Mucosa of rectum (tissue), 2 donors: Measurements from ENCODE around the gene ZFP28.
A peak's percentile ranks its signal among the peaks of the same experiment; 100 is the strongest.

Experiments used
- H3K27ac ChIP-seq, 2 donors: one replicate each; pipeline ENCODE4 v1.7.0; 2013; ENCODE audit warnings: inconsistent platforms in 2 of 2, low read depth in 2 of 2, low read length in 2 of 2
- H3K27me3 ChIP-seq, 2 donors: one replicate each; pipeline ENCODE4 v1.7.0; 2013; ENCODE audit warnings: low read length in 2 of 2; ENCODE audit not compliant: control insufficient read depth in 2 of 2, insufficient read depth in 2 of 2
- H3K36me3 ChIP-seq, 2 donors: one replicate each; pipeline ENCODE4 v1.7.0; 2013; ENCODE audit warnings: low read length in 2 of 2; ENCODE audit not compliant: control insufficient read depth in 2 of 2, insufficient read depth in 2 of 2
- H3K4me1 ChIP-seq, 2 donors: one replicate each; pipeline ENCODE4 v1.7.0; 2013; ENCODE audit warnings: low read length in 2 of 2, mild to moderate bottlenecking in 1 of 2; ENCODE audit not compliant: control insufficient read depth in 2 of 2, insufficient read depth in 2 of 2
- H3K4me3 ChIP-seq, 2 donors: one replicate each; pipeline ENCODE4 v1.7.0; 2013; ENCODE audit warnings: low read length in 2 of 2
- H3K9ac ChIP-seq, 2 donors: one replicate each; pipeline ENCODE4 v1.7.0; 2013; ENCODE audit warnings: low read length in 2 of 2, low read depth in 1 of 2, mild to moderate bottlenecking in 1 of 2
- H3K9me3 ChIP-seq, 2 donors: one replicate each; pipeline ENCODE4 v1.7.0; 2013; ENCODE audit warnings: low read length in 2 of 2; ENCODE audit not compliant: control insufficient read depth in 2 of 2
- donor health status: healthy.
- donor health status: Normal muscosa, but diverticular disease.

Gene ZFP28

GRCh38 chr19:56547535-56547934, 8.8 kb downstream of the ZFP28 start:
- Histone ChIP-seq H3K36me3 (peaks cover 24 to 33% of the 10 kb centered on the region in 2 donors), H3K9me3 (peaks cover 57 to 63% of the 10 kb centered on the region in 2 donors)

GRCh38 chr19:56554272-56554869, 15.6 kb downstream of the ZFP28 start:
- no peaks in the 10 kb centered on the region for H3K27me3 ChIP-seq
- H3K4me1 ChIP-seq: no peaks in the 10 kb centered on the region
- peaks cover 56 to 70% of the 10 kb centered on the region in 2 donors for H3K9me3 ChIP-seq
- no peak overlapping the region for H3K27ac ChIP-seq
- peaks cover 28 to 33% of the 10 kb centered on the region in 2 donors for H3K36me3 ChIP-seq
- H3K9ac ChIP-seq: no peak overlapping the region
- H3K4me3 ChIP-seq: peak overlapping the region in 1 of 2 donors; percentile 6

More at GRCh38 chr19:56547535-56547934, 8.8 kb downstream of the ZFP28 start:
- Histone ChIP-seq H3K4me1 (no peaks in the 10 kb centered on the region), H3K4me3 (no peak overlapping the region), H3K9ac (no peak overlapping the region), H3K27me3 (no peaks in the 10 kb centered on the region), H3K27ac (no peak overlapping the region)

- Histone ChIP-seq H3K4me3 (no peak overlapping the region), H3K9ac (no peak overlapping the region), H3K27me3 (no peaks in the 10 kb centered on the region), H3K9me3 (peaks cover 34 to 57% of the 10 kb centered on the region in 2 donors), H3K4me1 (peaks cover 2 to 5% of the 10 kb centered on the region in 2 donors), H3K36me3 (no peaks in the 10 kb centered on the region), H3K27ac (no peak overlapping the region)
These were observed 24.0 kb downstream of the ZFP28 start for GRCh38 chr19:56562766-56563165.

- H3K27me3 ChIP-seq: no peaks in the 10 kb centered on the region
- H3K4me1 ChIP-seq: peaks cover 5 to 10% of the 10 kb centered on the region in 2 donors
- peak overlapping the region; percentile 95 to 99 for H3K4me3 ChIP-seq
- H3K36me3 ChIP-seq: peaks cover 16 to 21% of the 10 kb centered on the region in 2 donors
- peak overlapping the region; percentile 83 to 87 for H3K27ac ChIP-seq
- peak overlapping the region; percentile 87 for H3K9ac ChIP-seq
- peaks cover 45 to 49% of the 10 kb centered on the region in 2 donors for H3K9me3 ChIP-seq
These were observed 28.1 kb downstream of the ZFP28 start for GRCh38 chr19:56566904-56567273.

- Histone ChIP-seq H3K9ac (peak within 1 kb of the TSS; percentile 87), H3K4me1 (peaks cover 5 to 10% of the 10 kb centered on the region in 2 donors), H3K27ac (peak within 1 kb of the TSS; percentile 83 to 87), H3K4me3 (peak within 1 kb of the TSS; percentile 95 to 99), H3K9me3 (peaks cover 41 to 47% of the 10 kb centered on the region in 2 donors), H3K36me3 (peaks cover 16 to 22% of the 10 kb centered on the region in 2 donors), H3K27me3 (no peaks in the 10 kb centered on the region)
These were observed 28.7 kb downstream of the ZFP28 start, which contains the start of gene ZNF470 for GRCh38 chr19:56567274-56568120. ZNF470 (plus strand) TSS chr19:56567468; CDS start chr19:56570312, 2,844 bp downstream.

- no peak overlapping the region for H3K4me3 ChIP-seq
- no peaks in the 10 kb centered on the region for H3K27me3 ChIP-seq
- H3K4me1 ChIP-seq: peaks cover 5 to 7% of the 10 kb centered on the region in 2 donors
- H3K9me3 ChIP-seq: peaks cover 63 to 64% of the 10 kb centered on the region in 2 donors
- H3K36me3 ChIP-seq: peaks cover 37 to 47% of the 10 kb centered on the region in 2 donors
- no peak overlapping the region for H3K27ac ChIP-seq
- H3K9ac ChIP-seq: no peak overlapping the region
These were observed 33.8 kb downstream of the ZFP28 start for GRCh38 chr19:56572589-56572988.

- H3K9ac ChIP-seq: no peak overlapping the region
- peaks cover 34 to 46% of the 10 kb centered on the region in 2 donors for H3K36me3 ChIP-seq
- H3K9me3 ChIP-seq: peaks cover 70 to 71% of the 10 kb centered on the region in 2 donors
- no peaks in the 10 kb centered on the region for H3K27me3 ChIP-seq
- H3K4me1 ChIP-seq: no peaks in the 10 kb centered on the region
- H3K4me3 ChIP-seq: no peak overlapping the region
- H3K27ac ChIP-seq: no peak overlapping the region
These were observed 35.2 kb downstream of the ZFP28 start for GRCh38 chr19:56573914-56574313.

- H3K27ac ChIP-seq: no peak overlapping the region
- no peaks in the 10 kb centered on the region for H3K4me1 ChIP-seq
- peaks cover 78 to 85% of the 10 kb centered on the region in 2 donors for H3K9me3 ChIP-seq
- H3K4me3 ChIP-seq: peak overlapping the region in 1 of 2 donors; percentile 42
- H3K36me3 ChIP-seq: peaks cover 20 to 24% of the 10 kb centered on the region in 2 donors
- no peak overlapping the region for H3K9ac ChIP-seq
- no peaks in the 10 kb centered on the region for H3K27me3 ChIP-seq
These were observed 39.2 kb downstream of the ZFP28 start for GRCh38 chr19:56577719-56578602.

- H3K4me1 ChIP-seq: peaks cover 5 to 9% of the 10 kb centered on the region in 2 donors
- H3K9ac ChIP-seq: no peak overlapping the region
- H3K9me3 ChIP-seq: no peaks in the 10 kb centered on the region
- H3K27me3 ChIP-seq: no peaks in the 10 kb centered on the region
- peak overlapping the region; percentile 90 to 97 for H3K4me3 ChIP-seq
- H3K36me3 ChIP-seq: no peaks in the 10 kb centered on the region
- H3K27ac ChIP-seq: no peak overlapping the region
These were observed 55.7 kb downstream of the ZFP28 start for GRCh38 chr19:56594446-56594782.
